Left lobe of liver (tissue), 2 donors: ENCODE results near the gene NTRK3. TPM values are rescaled to one million over a fixed set of nuclear protein-coding genes. Genes with fewer than 3 reads are reported as not detected.

Experiments
- ATAC-seq: fragments of 200-7000 bp; cut with Tn5 transposase; one replicate; pipeline ENCODE4 v1.9.1; 2020; ENCODE audit warnings: mild to moderate bottlenecking, moderate library complexity
- DNase-seq: peaks from one replicate; pipeline ENCODE4 v3.0.0-alpha.2; 2020; ENCODE audit warnings: low spot score
- total RNA-seq: library from RNA; stranded (reverse); gene quantifications from one replicate; pipeline ENCODE4 v1.2.1, GENCODE V29; 2021
- donor health status: DM: no; HTN: no; CAD: no; lungs with moderate emphysema.
- donor health status: DM: no; HTN: yes; CAD: no.

NTRK3 gene
- total RNA-seq, 1 donor from 2014 or later, result 0.38 TPM

DNA sequence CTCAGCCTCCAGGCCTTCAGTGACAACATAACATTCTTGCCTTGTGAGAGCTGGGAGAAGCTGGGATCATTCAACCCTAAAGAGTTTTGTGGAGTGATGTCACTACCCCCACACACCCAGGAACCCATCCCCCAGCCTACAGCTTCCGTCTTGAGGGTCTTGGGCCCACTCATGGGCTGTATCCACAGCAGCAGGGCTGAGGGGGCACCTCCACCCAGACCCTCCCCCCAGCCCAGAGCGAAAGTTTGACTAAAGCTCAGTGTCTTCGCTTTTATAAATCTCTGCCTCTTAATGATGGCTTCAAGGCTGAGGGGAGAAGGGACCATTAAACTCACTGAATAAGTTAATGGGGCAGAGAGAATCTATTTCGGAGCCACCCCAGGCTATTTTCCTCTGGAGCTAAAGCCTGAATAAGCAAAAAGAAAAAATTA is 23.8 kb downstream of the NTRK3 start:
- no peak for DNase-seq
- no peak for ATAC-seq

DNA sequence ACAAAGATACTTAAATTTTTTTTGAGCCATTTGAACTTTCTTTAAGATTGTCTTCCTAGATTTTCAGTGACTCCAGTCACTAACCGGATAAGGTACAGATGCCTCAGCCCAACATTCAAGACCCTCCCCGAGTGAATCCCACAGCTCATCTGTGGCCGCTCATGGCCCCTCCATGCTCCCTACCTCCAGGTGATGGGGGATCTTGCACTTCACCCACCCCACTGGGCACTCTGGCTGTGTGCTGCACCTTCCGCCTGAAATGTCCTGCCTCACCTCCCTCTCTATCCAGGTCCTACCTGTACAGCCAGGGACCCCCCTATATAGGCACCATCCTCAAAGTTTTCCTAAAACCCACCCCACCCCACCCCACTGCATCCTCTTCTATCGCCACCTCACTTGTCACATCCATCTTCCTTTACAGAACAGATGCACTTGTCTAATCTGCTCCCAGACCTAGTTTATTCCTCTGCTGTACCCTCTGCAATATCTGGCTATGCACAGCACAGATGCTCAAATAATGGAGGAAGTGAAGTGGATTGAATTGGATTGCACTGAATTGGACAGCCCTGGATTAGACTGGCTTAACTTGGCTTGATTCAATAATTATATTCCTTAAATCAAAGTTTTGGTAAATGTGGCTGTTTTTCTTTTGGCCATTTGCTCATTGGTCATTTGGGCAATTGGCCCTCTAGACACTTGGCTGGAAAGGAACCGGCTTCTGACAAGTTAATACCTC is 24.5 kb downstream of the NTRK3 start:
- DNase-seq, result no peak
- no peak for ATAC-seq

- no peak for ATAC-seq
These were observed 25.7 kb downstream of the NTRK3 start for GRCh38 chr15:88230823-88231222.

DNA sequence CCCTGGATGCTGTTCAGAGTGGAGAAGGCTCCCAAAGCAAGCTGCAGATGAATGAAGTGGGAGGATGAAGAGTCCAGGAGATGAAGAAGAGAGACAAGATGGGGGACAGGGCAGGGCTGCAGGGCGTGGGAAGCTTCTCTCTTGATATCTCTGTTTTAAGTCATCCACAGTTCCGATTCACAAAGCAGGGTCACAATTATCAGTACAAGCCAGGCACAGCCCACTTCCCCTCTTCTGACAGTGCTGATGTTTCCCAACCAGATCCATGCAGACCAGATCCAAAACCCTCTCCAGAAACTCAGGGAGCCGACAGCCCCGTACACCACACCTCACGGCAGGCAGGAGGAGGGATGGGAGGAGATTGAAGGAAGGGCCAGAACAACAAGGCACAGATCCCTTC is 31.1 kb downstream of the NTRK3 start:
- no peak for DNase-seq
- no peak for ATAC-seq

More at GRCh38 chr15:88230823-88231222, 25.7 kb downstream of the NTRK3 start:
- DNase-seq, result no peak

- DNase-seq (no peak), ATAC-seq (no peak)
These were observed 33.5 kb downstream of the NTRK3 start for GRCh38 chr15:88223084-88223483.

- ATAC-seq (no peak), DNase-seq (no peak)
These were observed 34.7 kb downstream of the NTRK3 start for GRCh38 chr15:88221836-88222235.

- DNase-seq, result no peak
- ATAC-seq, result no peak
These were observed 35.9 kb downstream of the NTRK3 start for GRCh38 chr15:88220443-88221335.

GRCh38 chr15:88219623-88220022 is 36.9 kb downstream of the NTRK3 start:
- no peak for ATAC-seq
- DNase-seq, result no peak

- DNase-seq, result no peak
These were observed 37.9 kb downstream of the NTRK3 start for GRCh38 chr15:88218557-88219221.

DNA sequence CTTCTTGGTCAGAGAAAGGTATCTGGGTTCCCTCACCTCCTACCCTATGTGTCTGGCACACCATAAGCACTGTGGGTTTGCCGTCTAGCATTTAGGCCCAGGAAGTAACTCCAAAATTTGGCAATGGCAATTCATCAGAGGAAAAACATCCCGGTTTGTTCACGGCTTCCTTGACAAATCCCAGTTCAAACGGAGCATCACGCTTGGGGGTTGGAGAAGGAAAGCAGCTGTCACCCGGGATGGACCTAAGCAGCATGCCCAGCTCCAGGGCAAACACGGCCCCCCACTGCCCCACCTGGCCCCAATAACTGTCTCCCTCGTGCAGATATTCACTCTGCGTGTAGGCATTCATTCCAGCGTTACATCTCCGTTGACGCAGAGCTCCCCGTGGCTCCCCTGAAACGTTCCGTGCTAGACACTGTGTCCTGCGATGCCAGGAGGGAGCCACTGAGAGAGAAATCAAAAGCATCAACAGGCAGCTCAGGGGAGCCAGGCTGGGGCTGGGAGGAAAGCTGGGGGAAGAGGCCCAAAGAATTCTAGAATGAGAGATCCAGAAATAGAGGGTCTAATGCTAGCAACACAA is 41.4 kb downstream of the NTRK3 start:
- no peak for DNase-seq
- no peak for ATAC-seq

More at GRCh38 chr15:88218557-88219221, 37.9 kb downstream of the NTRK3 start:
- ATAC-seq, result no peak

GRCh38 chr15:88209111-88209510 is 47.4 kb downstream of the NTRK3 start:
- ATAC-seq (no peak), DNase-seq (no peak)

DNA sequence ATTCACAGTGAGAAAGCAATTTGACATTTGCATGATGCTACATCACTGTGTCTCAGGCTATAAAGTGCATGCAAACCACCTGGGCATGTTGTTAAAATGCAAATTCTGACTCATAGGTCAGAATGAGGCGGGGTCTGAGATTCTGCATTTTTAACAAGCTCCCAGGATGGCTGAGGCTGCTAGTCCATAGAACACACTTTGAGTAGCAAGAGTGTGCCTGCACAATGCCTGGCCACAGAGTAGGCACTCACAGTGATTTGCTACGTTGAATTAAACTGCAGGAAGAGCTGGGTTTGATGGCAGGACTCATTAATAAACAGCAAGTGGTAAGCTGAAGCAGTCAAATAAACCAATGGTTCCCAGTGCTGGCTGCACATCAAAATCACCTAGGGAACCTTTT is 48.1 kb downstream of the NTRK3 start:
- no peak for DNase-seq

GRCh38 chr15:88207565-88207964 is 49.0 kb downstream of the NTRK3 start:
- ATAC-seq (no peak), DNase-seq (no peak)

More for the DNA sequence above, 48.1 kb downstream of the NTRK3 start:
- ATAC-seq, result no peak

DNA sequence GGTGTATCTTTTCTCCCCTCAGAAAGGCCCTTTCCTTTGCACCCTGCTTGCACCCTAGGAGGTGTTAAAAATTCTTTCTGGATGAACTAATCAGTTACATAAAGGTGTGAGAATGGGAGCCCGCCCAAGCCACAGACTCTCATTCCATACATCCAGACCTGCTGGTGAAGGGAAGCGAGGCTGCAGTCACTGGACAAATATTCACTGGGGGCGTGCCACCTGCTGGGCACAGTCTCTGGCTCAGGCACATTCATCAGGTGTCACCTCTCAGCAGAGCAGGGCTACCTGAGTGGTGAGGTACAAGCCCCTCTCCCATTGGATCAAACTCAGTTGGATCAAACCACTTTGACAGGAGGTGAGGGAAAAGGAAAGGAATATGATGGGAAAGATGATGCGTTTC is 52.0 kb downstream of the NTRK3 start:
- ATAC-seq (no peak), DNase-seq (no peak)

DNA sequence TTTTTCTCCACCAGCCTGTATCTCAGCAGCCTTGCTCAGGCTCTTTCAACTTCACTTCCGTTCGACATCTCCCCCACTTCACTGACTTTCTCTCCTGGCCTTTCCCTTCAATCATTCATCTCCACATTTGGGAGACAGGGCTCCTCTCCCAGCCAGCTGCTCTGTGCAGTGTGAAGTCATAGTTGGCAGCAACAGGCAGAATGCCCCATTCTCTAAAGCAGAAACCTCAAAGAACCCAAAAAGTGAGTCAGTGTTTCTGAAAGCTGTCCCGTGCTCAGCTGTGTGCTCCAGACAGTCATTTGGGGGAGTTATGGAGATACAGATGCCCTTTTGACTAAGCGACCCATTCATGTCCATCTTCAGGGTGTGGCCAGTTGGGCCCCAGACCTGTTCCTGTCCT is 54.3 kb downstream of the NTRK3 start:
- DNase-seq, result no peak
- no peak for ATAC-seq

GRCh38 chr15:88201207-88201606 is 55.3 kb downstream of the NTRK3 start:
- ATAC-seq (no peak), DNase-seq (no peak)

DNA sequence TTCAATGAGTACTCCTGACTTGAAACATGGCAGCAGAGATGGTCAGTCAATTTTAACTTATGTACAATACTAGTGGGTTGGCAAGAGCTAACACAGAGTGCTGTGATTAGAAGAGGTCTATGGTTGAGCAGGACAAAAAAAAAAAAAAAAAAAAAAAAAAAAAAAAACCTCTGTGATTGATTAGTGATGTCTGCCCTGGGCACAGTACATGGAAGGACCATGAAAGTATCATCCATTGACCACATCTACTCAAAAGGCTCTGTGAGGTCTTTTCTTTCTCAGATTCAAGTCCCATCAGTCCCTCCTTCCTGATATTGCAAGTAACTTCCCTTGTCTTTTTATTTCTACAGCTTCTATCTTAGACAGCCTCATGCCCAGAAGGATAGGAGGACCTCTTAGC is 59.6 kb downstream of the NTRK3 start:
- no peak for DNase-seq
- no peak for ATAC-seq

- no peak for ATAC-seq
- DNase-seq, result no peak
These were observed 62.4 kb downstream of the NTRK3 start for GRCh38 chr15:88194162-88194561.

DNA sequence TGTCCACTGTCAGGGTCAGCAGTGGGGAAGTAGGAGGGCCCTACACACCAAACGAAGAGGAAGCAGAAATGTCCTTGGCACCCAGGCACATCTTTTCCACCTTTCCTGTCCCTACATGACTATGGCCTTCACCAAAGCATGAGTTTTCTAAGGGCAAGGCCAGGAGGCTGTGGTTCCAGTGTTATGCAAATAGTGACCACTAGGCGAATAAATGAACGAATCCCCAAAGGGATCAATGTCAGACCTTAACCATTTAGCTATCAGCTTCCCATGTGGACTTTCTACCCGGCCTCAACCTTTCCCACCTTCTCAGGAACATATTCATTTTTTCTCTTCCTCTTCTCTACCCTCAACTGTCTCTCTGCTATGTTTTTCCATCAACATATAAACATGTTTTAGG is 63.1 kb downstream of the NTRK3 start:
- DNase-seq (no peak), ATAC-seq (no peak)

GRCh38 chr15:88191812-88192165 is 64.8 kb downstream of the NTRK3 start:
- no peak for DNase-seq
- no peak for ATAC-seq

DNA sequence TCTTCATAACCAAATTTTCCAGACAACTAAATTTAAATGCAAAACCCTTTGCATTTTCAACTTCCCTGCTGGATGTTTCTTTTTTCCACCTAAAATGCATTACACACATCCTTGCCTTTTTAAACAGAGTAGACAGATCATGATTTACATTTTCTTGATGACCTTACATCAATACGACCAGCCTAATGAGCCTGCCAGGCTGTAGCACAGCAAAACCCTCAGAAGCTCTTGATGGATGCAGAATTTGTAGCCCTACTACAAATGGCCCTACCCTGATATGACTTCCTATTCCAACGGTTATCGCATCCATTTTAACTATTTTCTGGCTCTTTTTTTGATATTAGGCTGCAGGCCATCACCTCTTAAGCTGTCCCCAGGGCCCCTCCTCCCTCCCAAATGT is 66.3 kb downstream of the NTRK3 start:
- ATAC-seq (no peak), DNase-seq (no peak)
